Liver (tissue), 9 donors: Measurements from ENCODE around the gene MRAP. TPM values are rescaled to one million over a fixed set of nuclear protein-coding genes. Genes with fewer than 3 reads are reported as not detected.

Experiments used
- DNase-seq: peaks from one replicate; pipeline ENCODE4 v3.0.0-alpha.2; 2017; ENCODE audit warnings: low spot score
- H3K27ac ChIP-seq, 2 donors: one replicate each; pipeline ENCODE4 v1.7.0; 2013; ENCODE audit warnings: inconsistent platforms in 2 of 2, low read length in 2 of 2, control low read depth in 1 of 2, low read depth in 1 of 2, mild to moderate bottlenecking in 1 of 2
- H3K27me3 ChIP-seq, 4 donors: one replicate each; pipeline versions ENCODE4 v1.6.1 to v1.7.0; 2013; ENCODE audit warnings: low read length in 3 of 4, inconsistent platforms in 1 of 4, mild to moderate bottlenecking in 1 of 4, moderate library complexity in 1 of 4; ENCODE audit not compliant: control insufficient read depth in 4 of 4, insufficient read depth in 4 of 4
- H3K36me3 ChIP-seq, 4 donors: one replicate each; pipeline versions ENCODE4 v1.6.1 to v1.7.0; 2013; ENCODE audit warnings: low read length in 3 of 4, mild to moderate bottlenecking in 3 of 4, low read depth in 1 of 4, moderate library complexity in 1 of 4; ENCODE audit not compliant: control insufficient read depth in 4 of 4, insufficient read depth in 3 of 4
- H3K4me1 ChIP-seq, 4 donors: one replicate each; pipeline versions ENCODE4 v1.6.1 to v1.7.0; 2013; ENCODE audit warnings: low read length in 3 of 4, mild to moderate bottlenecking in 3 of 4, moderate library complexity in 1 of 4; ENCODE audit not compliant: control insufficient read depth in 4 of 4, insufficient read depth in 4 of 4
- H3K4me3 ChIP-seq, 3 donors: one replicate each; pipeline versions ENCODE4 v1.6.1 to v1.7.0; 2013; ENCODE audit warnings: low read length in 3 of 3, control low read depth in 1 of 3, low read depth in 1 of 3, mild to moderate bottlenecking in 1 of 3
- H3K9ac ChIP-seq, 2 donors: one replicate each; pipeline ENCODE4 v1.7.0; 2013; ENCODE audit warnings: low read length in 2 of 2, mild to moderate bottlenecking in 2 of 2, moderate library complexity in 2 of 2, control low read depth in 1 of 2, low read depth in 1 of 2
- H3K9me3 ChIP-seq, 4 donors: one replicate each; pipeline versions ENCODE4 v1.6.1 to v1.7.0; 2013; ENCODE audit warnings: low read length in 3 of 4; ENCODE audit not compliant: control insufficient read depth in 4 of 4
- ATF3 ChIP-seq: IDR thresholded peaks from 2 replicates; pipeline ENCODE4 v1.6.1; 2016; ENCODE audit warnings: antibody characterized with exemption
- GABPA ChIP-seq, 2 donors: IDR thresholded peaks in 1 of 2; conservative IDR thresholded peaks in 1 of 2; 2 replicates each; pipeline ENCODE4 v1.6.1; 2016; ENCODE audit warnings: antibody characterized with exemption in 2 of 2, mild to moderate bottlenecking in 1 of 2, moderate library complexity in 1 of 2
- HNF4A ChIP-seq, 2 donors: conservative IDR thresholded peaks; 2 replicates each; pipeline ENCODE4 v1.6.1; 2016; ENCODE audit warnings: antibody characterized with exemption in 2 of 2, mild to moderate bottlenecking in 2 of 2
- HNF4G ChIP-seq: IDR thresholded peaks from 2 replicates; pipeline ENCODE4 v1.6.1; 2016; ENCODE audit warnings: antibody characterized with exemption
- JUND ChIP-seq, 2 donors: IDR thresholded peaks; 2 replicates each; pipeline ENCODE4 v1.6.1; 2016; ENCODE audit warnings: antibody characterized with exemption in 2 of 2
- MAX ChIP-seq: IDR thresholded peaks from 2 replicates; pipeline ENCODE4 v1.6.1; 2016; ENCODE audit warnings: antibody characterized with exemption
- NR2F2 ChIP-seq: IDR thresholded peaks from 2 replicates; pipeline ENCODE4 v1.6.1; 2016; ENCODE audit warnings: antibody characterized with exemption
- RAD21 ChIP-seq, 2 donors: IDR thresholded peaks; 2 replicates each; pipeline ENCODE4 v1.6.1; 2016; ENCODE audit warnings: antibody characterized with exemption in 2 of 2, mild to moderate bottlenecking in 2 of 2
- REST ChIP-seq: IDR thresholded peaks from 2 replicates; pipeline ENCODE4 v1.6.1; 2016; ENCODE audit warnings: antibody characterized with exemption, mild to moderate bottlenecking
- RXRA ChIP-seq, 2 donors: IDR thresholded peaks; 2 replicates each; pipeline ENCODE4 v1.6.1; 2017 to 2018; ENCODE audit warnings: antibody characterized with exemption in 2 of 2, mild to moderate bottlenecking in 1 of 2
- SP1 ChIP-seq: IDR thresholded peaks from 2 replicates; pipeline ENCODE4 v1.6.1; 2018; ENCODE audit warnings: antibody characterized with exemption, mild to moderate bottlenecking
- ZBTB33 ChIP-seq: IDR thresholded peaks from 2 replicates; pipeline ENCODE4 v1.6.1; 2016; ENCODE audit warnings: antibody characterized with exemption
- WGBS: extraction: QIAGEN DNeasy Blood & Tissue Kit; methylation state at CpG from one replicate; pipeline ENCODE4 v1.1.7; 2013; 5-methylcytosine and 5-hydroxymethylcytosine counted together
- polyA plus RNA-seq, 2 donors: library from polyadenylated mRNA; stranded (reverse) in 1 of 2; unstranded in 1 of 2; fragments of 200-250 nt in 1 of 2; fragments of >200 nt in 1 of 2; fragmentation: Nextera tagmentation in 1 of 2; extraction: Ambion mirVana in 1 of 2; gene quantifications; one replicate each; pipeline versions ENCODE4 v1.2.1 to v1.2.3, GENCODE V29; 2013 to 2015
- total RNA-seq, 2 donors: library from RNA; depleted of rRNA; stranded (reverse); fragments of >200 nt; gene quantifications; one replicate each; pipeline ENCODE4 v1.2.3, GENCODE V29; 2014
- donor health status: healthy.
- donor health status: healthy.
- donor health status: healthy.
- donor health status: healthy.
- donor health status: healthy.

MRAP gene
- total and polyA plus RNA-seq, 4 donors: 0.17 to 0.79 TPM; not detected in 2

GRCh38 chr21:32353002-32353711 lies 54.5 kb downstream of the MRAP start:
- no peak overlapping the region for H3K4me3 ChIP-seq
- H3K27ac ChIP-seq: no peak overlapping the region
- WGBS: 95% methylated on average over 8 of the region's 8 CpGs
- H3K36me3 ChIP-seq: peaks cover 16 to 95% (median 56%) of the 10 kb centered on the region in 4 donors
- H3K9me3 ChIP-seq: no peaks in the 10 kb centered on the region
- DNase-seq: no peak
- H3K27me3 ChIP-seq: no peaks in the 10 kb centered on the region
- H3K9ac ChIP-seq: no peak overlapping the region
- TF ChIP-seq HNF4G (no peak), RXRA (IDR thresholded peaks at IDR 0.05) (no peak), REST (no peak), JUND (IDR thresholded peaks at IDR 0.05) (no peak), GABPA (IDR thresholded peaks at IDR 0.05 in 1 of 2, conservative IDR thresholded peaks at IDR 0.05 in 1 of 2) (no peak), NR2F2 (no peak), ZBTB33 (no peak), MAX (no peak), SP1 (no peak), HNF4A (conservative IDR thresholded peaks at IDR 0.05) (no peak), RAD21 (IDR thresholded peaks at IDR 0.05) (no peak), ATF3 (no peak)
- no peaks in the 10 kb centered on the region for H3K4me1 ChIP-seq

GRCh38 chr21:32356874-32357395 lies 58.3 kb downstream of the MRAP start:
- DNase-seq: no peak
- Histone ChIP-seq H3K9ac (no peak overlapping the region), H3K27ac (no peak overlapping the region), H3K4me1 (no peaks in the 10 kb centered on the region), H3K9me3 (no peaks in the 10 kb centered on the region), H3K27me3 (no peaks in the 10 kb centered on the region), H3K36me3 (peaks cover 15 to 96% (median 63%) of the 10 kb centered on the region in 4 donors), H3K4me3 (no peak overlapping the region)
- TF ChIP-seq ZBTB33 (no peak), NR2F2 (peak; percentile 15)
- WGBS: 87% methylated on average over 1 of the region's 1 CpG
